Stomach smooth muscle (tissue), 2 donors: Measurements from ENCODE around the gene KIF23.

Experiments used
- H3K27ac ChIP-seq: one replicate; pipeline ENCODE4 v1.7.0; 2013; ENCODE audit warnings: mild to moderate bottlenecking, low read length, inconsistent platforms
- H3K27me3 ChIP-seq, 2 donors: one replicate each; pipeline ENCODE4 v1.7.0; 2013; ENCODE audit warnings: low read length in 2 of 2; ENCODE audit not compliant: insufficient read depth in 2 of 2, control insufficient read depth in 1 of 2
- H3K36me3 ChIP-seq, 2 donors: one replicate each; pipeline ENCODE4 v1.7.0; 2013; ENCODE audit warnings: low read length in 2 of 2; ENCODE audit not compliant: control insufficient read depth in 2 of 2, insufficient read depth in 2 of 2
- H3K4me1 ChIP-seq: one replicate; pipeline ENCODE4 v1.7.0; 2013; ENCODE audit warnings: low read length; ENCODE audit not compliant: control insufficient read depth, insufficient read depth
- H3K4me3 ChIP-seq, 2 donors: one replicate each; pipeline ENCODE4 v1.7.0; 2013; ENCODE audit warnings: low read length in 2 of 2
- H3K9ac ChIP-seq, 2 donors: one replicate each; pipeline ENCODE4 v1.7.0; 2013; ENCODE audit warnings: low read length in 2 of 2, mild to moderate bottlenecking in 1 of 2
- H3K9me3 ChIP-seq, 2 donors: one replicate each; pipeline ENCODE4 v1.7.0; 2013; ENCODE audit warnings: low read length in 2 of 2; ENCODE audit not compliant: control insufficient read depth in 2 of 2
- donor health status: healthy.
- donor health status: Pancreatic carcinoma.

Gene KIF23

GRCh38 chr15:69384626-69385598, 29.2 kb upstream of the KIF23 start:
- H3K9me3 ChIP-seq = no peaks in the 10 kb centered on the region
- no peak overlapping the region for H3K9ac ChIP-seq
- no peak overlapping the region for H3K27ac ChIP-seq
- H3K36me3 ChIP-seq = no peaks in the 10 kb centered on the region
- H3K27me3 ChIP-seq = no peaks in the 10 kb centered on the region
- no peaks in the 10 kb centered on the region for H3K4me1 ChIP-seq
- no peak overlapping the region for H3K4me3 ChIP-seq

- Histone ChIP-seq H3K4me1 (no peaks in the 10 kb centered on the region), H3K9ac (no peak overlapping the region), H3K27ac (no peak overlapping the region), H3K36me3 (no peaks in the 10 kb centered on the region), H3K4me3 (no peak overlapping the region), H3K9me3 (no peaks in the 10 kb centered on the region), H3K27me3 (no peaks in the 10 kb centered on the region)
These were observed 28.3 kb upstream of the KIF23 start for GRCh38 chr15:69385831-69386230.

- Histone ChIP-seq H3K27ac (no peak overlapping the region), H3K4me3 (no peak overlapping the region), H3K27me3 (no peaks in the 10 kb centered on the region), H3K4me1 (no peaks in the 10 kb centered on the region), H3K36me3 (no peaks in the 10 kb centered on the region), H3K9ac (no peak overlapping the region), H3K9me3 (no peaks in the 10 kb centered on the region)
These were observed 27.9 kb upstream of the KIF23 start for GRCh38 chr15:69386284-69386683.

- no peak overlapping the region for H3K4me3 ChIP-seq
- no peak overlapping the region for H3K9ac ChIP-seq
- no peaks in the 10 kb centered on the region for H3K9me3 ChIP-seq
- H3K27me3 ChIP-seq = no peaks in the 10 kb centered on the region
- no peak overlapping the region for H3K27ac ChIP-seq
- H3K36me3 ChIP-seq = no peaks in the 10 kb centered on the region
- H3K4me1 ChIP-seq = no peaks in the 10 kb centered on the region
These were observed 25.9 kb upstream of the KIF23 start for GRCh38 chr15:69388260-69388705.

- no peak overlapping the region for H3K9ac ChIP-seq
- H3K4me3 ChIP-seq = no peak overlapping the region
- H3K4me1 ChIP-seq = peaks cover 1% of the 10 kb centered on the region
- H3K27me3 ChIP-seq = no peaks in the 10 kb centered on the region
- no peak overlapping the region for H3K27ac ChIP-seq
- no peaks in the 10 kb centered on the region for H3K9me3 ChIP-seq
- H3K36me3 ChIP-seq = no peaks in the 10 kb centered on the region
These were observed 24.7 kb upstream of the KIF23 start for GRCh38 chr15:69389426-69389825.

GRCh38 chr15:69390575-69390974, 23.6 kb upstream of the KIF23 start:
- Histone ChIP-seq H3K4me1 (peaks cover 2% of the 10 kb centered on the region), H3K27me3 (peaks cover 2 to 4% of the 10 kb centered on the region in 2 donors), H3K4me3 (no peak overlapping the region), H3K9me3 (no peaks in the 10 kb centered on the region), H3K9ac (no peak overlapping the region), H3K36me3 (no peaks in the 10 kb centered on the region), H3K27ac (no peak overlapping the region)

- Histone ChIP-seq H3K27ac (no peak overlapping the region), H3K9ac (no peak overlapping the region), H3K4me1 (peaks cover 2% of the 10 kb centered on the region), H3K27me3 (peaks cover 2 to 4% of the 10 kb centered on the region in 2 donors), H3K36me3 (no peaks in the 10 kb centered on the region), H3K4me3 (no peak overlapping the region), H3K9me3 (no peaks in the 10 kb centered on the region)
These were observed 22.9 kb upstream of the KIF23 start for GRCh38 chr15:69391046-69391757.

- H3K4me3 ChIP-seq = no peak overlapping the region
- no peaks in the 10 kb centered on the region for H3K36me3 ChIP-seq
- H3K9me3 ChIP-seq = no peaks in the 10 kb centered on the region
- peaks cover 2% of the 10 kb centered on the region for H3K4me1 ChIP-seq
- H3K27me3 ChIP-seq = peaks cover 2 to 4% of the 10 kb centered on the region in 2 donors
- H3K27ac ChIP-seq = no peak overlapping the region
- no peak overlapping the region for H3K9ac ChIP-seq
These were observed 21.8 kb upstream of the KIF23 start for GRCh38 chr15:69392352-69392751.

GRCh38 chr15:69393831-69394491, 20.2 kb upstream of the KIF23 start:
- Histone ChIP-seq H3K9ac (no peak overlapping the region), H3K4me3 (no peak overlapping the region), H3K9me3 (no peaks in the 10 kb centered on the region), H3K27me3 (peaks cover 2 to 4% of the 10 kb centered on the region in 2 donors), H3K27ac (no peak overlapping the region), H3K36me3 (no peaks in the 10 kb centered on the region), H3K4me1 (peaks cover 2% of the 10 kb centered on the region)

GRCh38 chr15:69394556-69395282, 19.4 kb upstream of the KIF23 start:
- Histone ChIP-seq H3K9me3 (no peaks in the 10 kb centered on the region), H3K27ac (no peak overlapping the region), H3K4me3 (no peak overlapping the region), H3K4me1 (peaks cover 2% of the 10 kb centered on the region), H3K36me3 (no peaks in the 10 kb centered on the region), H3K9ac (no peak overlapping the region), H3K27me3 (peaks cover 2 to 4% of the 10 kb centered on the region in 2 donors)
